ENCODE measurements around the gene BLOC1S1. TPM values are rescaled to one million over a fixed set of nuclear protein-coding genes. Genes with fewer than 3 reads are reported as not detected.
A peak's percentile ranks its signal among the peaks of the same experiment; 100 is the strongest.

BLOC1S1 gene
- total RNA-seq, 1 donor from 2014 or later = 71.2 TPM

DNA sequence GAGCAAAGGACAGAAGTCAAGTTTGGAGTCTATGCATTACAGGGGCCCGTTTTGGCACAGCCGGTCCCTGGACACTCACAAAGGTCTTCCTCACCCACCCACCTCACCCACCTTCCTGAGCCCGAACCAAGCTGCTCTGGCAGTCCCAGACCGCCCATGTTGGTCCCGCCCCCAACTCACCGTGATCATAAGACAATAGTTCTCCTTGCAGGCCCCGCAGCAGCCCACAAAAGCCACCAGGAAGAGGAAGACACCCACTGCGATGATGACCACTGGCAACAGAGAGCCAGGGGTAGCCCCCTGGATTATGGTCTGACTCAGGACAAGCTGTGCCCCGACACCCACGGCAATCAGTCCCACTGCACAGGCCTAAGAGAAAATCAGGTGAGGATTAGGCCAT is 11.1 kb downstream of the BLOC1S1 start:
- Mint-ChIP-seq H3K9me3 (ENCODE audit: unreplicated experiment) (peaks cover 14% of the 10 kb centered on the region), H3K27ac (ENCODE audit: unreplicated experiment) (peak overlapping the region; percentile 70), H3K4me3 (ENCODE audit: unreplicated experiment) (peak overlapping the region; percentile 96), H3K36me3 (ENCODE audit: unreplicated experiment) (peaks cover 9% of the 10 kb centered on the region), H3K4me1 (ENCODE audit: low read depth, unreplicated experiment) (peaks cover 31% of the 10 kb centered on the region), H3K27me3 (ENCODE audit: unreplicated experiment) (peaks cover 17% of the 10 kb centered on the region)
- no peak for TF ChIP-seq CTCF (IDR thresholded peaks at IDR 0.05; ENCODE audit: partially characterized antibody, unreplicated experiment)
- no peak for DNase-seq

DNA sequence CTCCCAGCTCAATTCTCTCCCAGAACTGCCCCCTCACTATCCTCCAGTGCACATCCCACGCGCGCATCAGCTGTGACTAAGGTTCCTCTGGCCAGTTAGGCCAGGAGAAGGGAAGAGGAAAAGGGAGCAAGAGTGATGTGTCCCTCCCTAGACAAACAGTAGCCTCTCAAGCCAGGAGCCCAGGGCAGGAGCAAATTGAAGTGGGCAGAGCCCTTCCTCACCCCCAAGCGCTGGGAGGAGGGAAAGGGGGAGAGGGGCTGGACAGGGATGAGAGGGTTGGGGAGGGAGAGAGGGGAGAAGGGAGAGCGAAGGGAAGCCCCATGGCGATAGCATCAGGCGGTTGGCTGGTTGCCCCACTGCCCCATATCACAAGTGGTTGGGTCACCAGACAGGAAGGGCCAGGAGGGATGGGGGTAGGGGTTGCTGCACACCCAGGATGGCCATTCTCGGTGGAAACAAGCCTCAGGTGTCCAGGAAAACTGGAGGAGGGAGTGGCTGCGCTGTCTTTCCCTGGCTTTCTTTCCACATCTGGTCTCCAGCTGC is 11.9 kb downstream of the BLOC1S1 start:
- DNase-seq = no peak
- Mint-ChIP-seq H3K27ac (ENCODE audit: unreplicated experiment) (peak overlapping the region; percentile 70), H3K9me3 (ENCODE audit: unreplicated experiment) (peaks cover 15% of the 10 kb centered on the region), H3K4me3 (ENCODE audit: unreplicated experiment) (peak overlapping the region; percentile 96), H3K36me3 (ENCODE audit: unreplicated experiment) (peaks cover 9% of the 10 kb centered on the region), H3K27me3 (ENCODE audit: unreplicated experiment) (peaks cover 18% of the 10 kb centered on the region), H3K4me1 (ENCODE audit: low read depth, unreplicated experiment) (peaks cover 34% of the 10 kb centered on the region)
- no peak for TF ChIP-seq CTCF (IDR thresholded peaks at IDR 0.05; ENCODE audit: partially characterized antibody, unreplicated experiment)

DNA sequence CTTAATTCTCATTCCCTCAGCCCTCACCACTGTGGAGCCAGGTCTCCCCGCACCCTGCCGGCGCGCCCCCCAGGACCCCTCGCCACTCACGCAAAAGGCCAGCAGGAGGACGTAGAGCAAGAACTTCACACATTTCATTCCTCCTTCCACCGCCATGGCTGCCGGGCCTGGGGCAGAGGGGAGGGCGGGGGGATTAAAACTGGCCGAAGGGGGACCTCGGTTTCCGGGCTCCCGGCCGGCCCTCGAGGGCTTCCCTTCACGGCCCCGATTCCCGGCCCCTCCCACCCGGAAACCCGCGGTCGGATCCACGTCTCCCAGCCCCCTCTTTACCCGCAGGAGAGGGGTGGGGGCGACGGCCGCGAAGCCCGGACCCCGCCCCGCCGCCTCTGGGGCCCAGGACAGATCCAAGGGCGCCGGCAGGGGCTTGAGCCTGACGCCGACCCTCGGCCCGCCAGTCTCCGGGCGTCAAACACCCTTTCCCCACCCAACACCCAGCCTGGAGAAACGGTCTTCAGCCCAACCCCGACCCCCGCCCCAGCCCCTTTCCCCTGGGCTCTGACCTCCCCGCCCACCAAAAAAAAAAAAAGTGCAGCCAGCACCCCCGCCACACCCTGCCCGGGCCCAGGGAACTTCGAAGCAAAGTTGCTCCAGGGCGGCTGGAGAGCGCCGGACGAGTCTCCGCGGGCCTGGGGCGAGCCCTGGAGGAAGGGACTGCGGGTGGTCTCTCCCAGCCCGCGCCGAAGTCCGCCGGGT is 12.5 kb downstream of the BLOC1S1 start:
- DNase-seq = peak; percentile 49
- H3K4me1 Mint-ChIP-seq (ENCODE audit: low read depth, unreplicated experiment) = peaks cover 35% of the 10 kb centered on the region
- H3K4me3 Mint-ChIP-seq (ENCODE audit: unreplicated experiment) = peak overlapping the region; percentile 96
- H3K36me3 Mint-ChIP-seq (ENCODE audit: unreplicated experiment) = peaks cover 9% of the 10 kb centered on the region
- H3K9me3 Mint-ChIP-seq (ENCODE audit: unreplicated experiment) = peaks cover 15% of the 10 kb centered on the region
- H3K27ac Mint-ChIP-seq (ENCODE audit: unreplicated experiment) = peak overlapping the region; percentile 70
- peaks cover 19% of the 10 kb centered on the region for H3K27me3 Mint-ChIP-seq (ENCODE audit: unreplicated experiment)
- no peak for TF ChIP-seq CTCF (IDR thresholded peaks at IDR 0.05; ENCODE audit: partially characterized antibody, unreplicated experiment)

GRCh38 chr12:55728939-55729818 is 13.3 kb downstream of the BLOC1S1 start, which contains the start of gene CD63:
TSS of gene CD63 (minus strand) at chr12:55729009. CDS start at chr12:55728341, 668 bp downstream.
- H3K27me3 Mint-ChIP-seq (ENCODE audit: unreplicated experiment) = peaks cover 19% of the 10 kb centered on the region
- TF ChIP-seq CTCF (IDR thresholded peaks at IDR 0.05; ENCODE audit: partially characterized antibody, unreplicated experiment) = no peak

More at GRCh38 chr12:55728939-55729818, 13.3 kb downstream of the BLOC1S1 start, which contains the start of gene CD63:
- peak within 1 kb of the TSS; percentile 97 for H3K27ac Mint-ChIP-seq (ENCODE audit: unreplicated experiment)
- H3K9me3 Mint-ChIP-seq (ENCODE audit: unreplicated experiment) = peaks cover 15% of the 10 kb centered on the region
- peak; percentile 86 for DNase-seq
- peak within 1 kb of the TSS; percentile 96 for H3K4me3 Mint-ChIP-seq (ENCODE audit: unreplicated experiment)
- peaks cover 9% of the 10 kb centered on the region for H3K36me3 Mint-ChIP-seq (ENCODE audit: unreplicated experiment)
- peaks cover 33% of the 10 kb centered on the region for H3K4me1 Mint-ChIP-seq (ENCODE audit: low read depth, unreplicated experiment)
